Neuron (in vitro differentiated cells): ENCODE measurements around the gene ANKMY2.
"Not testable (repeated sequence)": the region's sequence is repeated elsewhere in the genome, so short reads cannot be mapped to it uniquely, and the experiment has no call there.

Experiments used
- H2AFZ ChIP-seq: one replicate; pipeline ENCODE4 v1.6.1; 2013; ENCODE audit warnings: low read depth, mild to moderate bottlenecking, inconsistent platforms, low read length, moderate library complexity
- H3K27me3 ChIP-seq: one replicate; pipeline ENCODE4 v1.6.1; 2013; ENCODE audit warnings: low read length; ENCODE audit not compliant: insufficient read depth
- H3K36me3 ChIP-seq: one replicate; pipeline ENCODE4 v1.6.1; 2013; ENCODE audit warnings: low read length; ENCODE audit not compliant: insufficient read depth
- H3K4me1 ChIP-seq: one replicate; pipeline ENCODE4 v1.6.1; 2013; ENCODE audit warnings: low read length; ENCODE audit not compliant: insufficient read depth
- H3K4me3 ChIP-seq: 2 replicates; pipeline ENCODE4 v1.5.1; 2013; ENCODE audit warnings: mild to moderate bottlenecking, low read length, moderate library complexity
- H3K9me3 ChIP-seq: one replicate; pipeline ENCODE4 v1.6.1; 2013; ENCODE audit warnings: low read length

The ANKMY2 gene

DNA sequence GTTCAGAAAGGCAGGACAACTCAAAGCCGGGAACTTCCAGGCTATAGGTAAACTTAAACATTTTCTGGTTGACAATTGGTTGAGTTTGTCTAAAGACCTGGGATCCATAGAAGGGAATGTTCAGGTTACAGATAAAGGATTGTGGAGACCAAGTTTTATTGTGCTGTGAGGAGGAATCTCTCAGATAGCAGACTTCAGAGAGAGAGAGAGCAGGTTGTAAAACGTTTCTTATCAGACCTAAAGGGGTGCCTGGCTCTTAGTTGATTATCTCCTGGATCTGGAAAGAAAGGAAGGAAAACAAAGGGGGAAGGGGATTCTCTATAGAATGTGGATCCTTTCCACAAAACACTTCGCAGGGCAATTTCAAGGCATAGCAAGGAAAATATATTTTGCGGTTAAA is 50.0 kb downstream of the ANKMY2 start:
- not testable (repeated sequence) for H3K36me3 ChIP-seq, H3K27me3 ChIP-seq, H3K4me3 ChIP-seq, H3K4me1 ChIP-seq, H3K9me3 ChIP-seq, H2AFZ ChIP-seq

DNA sequence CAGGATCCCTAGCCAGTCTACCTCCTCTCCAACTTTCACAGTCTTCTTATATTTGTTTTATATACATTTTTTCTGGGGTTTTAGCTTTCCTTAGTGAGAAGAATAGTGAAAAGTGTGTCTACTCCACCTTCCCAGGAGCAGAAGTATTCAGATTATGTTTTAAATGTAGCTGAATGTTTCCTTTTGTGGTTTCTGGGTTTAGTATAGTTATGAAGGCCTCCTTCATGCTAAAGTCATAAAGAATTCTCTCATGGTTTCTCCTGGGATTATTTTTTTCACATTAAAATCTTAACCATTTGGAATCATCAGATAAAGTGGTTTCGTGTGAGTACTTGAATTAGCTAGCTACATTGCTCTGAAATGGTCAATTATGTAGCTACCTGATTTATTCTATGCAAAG is 50.9 kb downstream of the ANKMY2 start:
- no peaks in the 10 kb centered on the region for H3K9me3 ChIP-seq
- H3K4me1 ChIP-seq = no peaks in the 10 kb centered on the region
- no peak overlapping the region for H2AFZ ChIP-seq
- H3K27me3 ChIP-seq = no peaks in the 10 kb centered on the region
- no peak overlapping the region for H3K4me3 ChIP-seq
- H3K36me3 ChIP-seq = no peaks in the 10 kb centered on the region

DNA sequence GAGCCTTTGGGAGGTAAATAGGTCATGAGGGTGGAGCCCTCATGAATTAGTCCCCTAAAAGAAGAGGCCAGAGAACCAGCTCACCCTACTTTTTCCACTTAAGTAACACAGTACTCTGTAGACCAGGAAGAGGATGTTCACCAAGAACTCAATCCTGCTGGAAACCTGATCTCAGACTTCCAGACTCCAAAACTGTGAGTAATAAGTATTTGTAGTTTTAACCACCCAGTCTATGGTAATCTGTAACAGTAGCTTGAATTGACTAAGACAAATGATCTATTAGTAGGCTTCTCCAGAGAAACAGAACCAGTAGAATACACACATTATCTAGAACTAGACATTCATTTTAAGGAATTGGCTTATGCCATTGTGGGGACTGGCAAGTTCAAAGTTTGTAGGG is 51.5 kb downstream of the ANKMY2 start:
- no peaks in the 10 kb centered on the region for H3K9me3 ChIP-seq
- H3K4me3 ChIP-seq = no peak overlapping the region
- no peaks in the 10 kb centered on the region for H3K27me3 ChIP-seq
- no peak overlapping the region for H2AFZ ChIP-seq
- H3K36me3 ChIP-seq = no peaks in the 10 kb centered on the region
- no peaks in the 10 kb centered on the region for H3K4me1 ChIP-seq

DNA sequence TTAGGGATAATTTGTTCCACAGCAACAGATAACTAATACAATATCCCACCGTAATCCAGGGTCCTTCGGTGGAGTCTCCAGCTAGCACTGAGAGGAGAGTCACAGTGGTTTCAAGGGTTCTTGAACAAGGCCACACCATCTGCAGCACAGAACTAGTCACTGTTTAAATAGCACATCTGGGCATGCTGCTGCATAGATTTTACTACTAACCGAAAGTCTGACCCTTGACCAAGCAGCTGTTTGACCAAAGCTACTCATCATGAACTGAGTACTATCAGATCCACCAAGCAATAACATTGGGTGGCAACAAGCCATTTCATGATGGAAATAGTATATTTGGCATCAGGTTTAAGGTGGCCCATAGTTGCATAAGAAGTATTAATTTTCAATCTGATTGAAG is 53.2 kb downstream of the ANKMY2 start:
- no peaks in the 10 kb centered on the region for H3K27me3 ChIP-seq
- no peaks in the 10 kb centered on the region for H3K36me3 ChIP-seq
- no peak overlapping the region for H3K4me3 ChIP-seq
- no peaks in the 10 kb centered on the region for H3K9me3 ChIP-seq
- H3K4me1 ChIP-seq = no peaks in the 10 kb centered on the region
- no peak overlapping the region for H2AFZ ChIP-seq

- H3K36me3 ChIP-seq = no peaks in the 10 kb centered on the region
- H3K4me3 ChIP-seq = no peak overlapping the region
- H3K9me3 ChIP-seq = peaks cover 4% of the 10 kb centered on the region
- H3K4me1 ChIP-seq = no peaks in the 10 kb centered on the region
- no peaks in the 10 kb centered on the region for H3K27me3 ChIP-seq
- no peak overlapping the region for H2AFZ ChIP-seq
These were observed 55.1 kb downstream of the ANKMY2 start for GRCh38 chr7:16590424-16590823.

GRCh38 chr7:16589881-16590280 is 55.7 kb downstream of the ANKMY2 start:
- Histone ChIP-seq H2AFZ (no peak overlapping the region), H3K4me3 (no peak overlapping the region), H3K27me3 (no peaks in the 10 kb centered on the region), H3K4me1 (no peaks in the 10 kb centered on the region), H3K36me3 (no peaks in the 10 kb centered on the region), H3K9me3 (peaks cover 4% of the 10 kb centered on the region)

GRCh38 chr7:16587790-16588189 is 57.8 kb downstream of the ANKMY2 start:
- no peak overlapping the region for H2AFZ ChIP-seq
- H3K36me3 ChIP-seq = no peaks in the 10 kb centered on the region
- H3K4me3 ChIP-seq = no peak overlapping the region
- H3K27me3 ChIP-seq = no peaks in the 10 kb centered on the region
- H3K4me1 ChIP-seq = no peaks in the 10 kb centered on the region
- H3K9me3 ChIP-seq = peaks cover 4% of the 10 kb centered on the region

DNA sequence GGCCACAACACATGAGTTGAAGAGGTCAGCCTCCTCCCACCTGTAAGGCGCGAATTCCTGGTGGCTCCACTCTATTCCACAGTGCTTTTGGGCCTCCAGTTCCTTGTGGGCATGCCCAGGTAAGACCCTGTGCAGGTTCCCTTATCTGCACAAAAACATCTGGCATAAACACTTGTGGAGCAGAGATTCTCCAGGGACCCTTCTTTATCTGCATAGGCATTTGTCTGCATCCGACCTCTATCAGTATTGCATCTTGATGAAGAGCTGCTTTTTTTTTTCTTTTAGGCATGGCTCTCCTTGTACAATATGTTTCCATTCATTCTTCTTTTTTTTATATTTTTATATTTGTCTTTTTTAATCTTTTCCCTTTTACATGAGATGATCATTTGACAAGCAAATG is 58.4 kb downstream of the ANKMY2 start:
- no peak overlapping the region for H3K4me3 ChIP-seq
- peaks cover 4% of the 10 kb centered on the region for H3K9me3 ChIP-seq

DNA sequence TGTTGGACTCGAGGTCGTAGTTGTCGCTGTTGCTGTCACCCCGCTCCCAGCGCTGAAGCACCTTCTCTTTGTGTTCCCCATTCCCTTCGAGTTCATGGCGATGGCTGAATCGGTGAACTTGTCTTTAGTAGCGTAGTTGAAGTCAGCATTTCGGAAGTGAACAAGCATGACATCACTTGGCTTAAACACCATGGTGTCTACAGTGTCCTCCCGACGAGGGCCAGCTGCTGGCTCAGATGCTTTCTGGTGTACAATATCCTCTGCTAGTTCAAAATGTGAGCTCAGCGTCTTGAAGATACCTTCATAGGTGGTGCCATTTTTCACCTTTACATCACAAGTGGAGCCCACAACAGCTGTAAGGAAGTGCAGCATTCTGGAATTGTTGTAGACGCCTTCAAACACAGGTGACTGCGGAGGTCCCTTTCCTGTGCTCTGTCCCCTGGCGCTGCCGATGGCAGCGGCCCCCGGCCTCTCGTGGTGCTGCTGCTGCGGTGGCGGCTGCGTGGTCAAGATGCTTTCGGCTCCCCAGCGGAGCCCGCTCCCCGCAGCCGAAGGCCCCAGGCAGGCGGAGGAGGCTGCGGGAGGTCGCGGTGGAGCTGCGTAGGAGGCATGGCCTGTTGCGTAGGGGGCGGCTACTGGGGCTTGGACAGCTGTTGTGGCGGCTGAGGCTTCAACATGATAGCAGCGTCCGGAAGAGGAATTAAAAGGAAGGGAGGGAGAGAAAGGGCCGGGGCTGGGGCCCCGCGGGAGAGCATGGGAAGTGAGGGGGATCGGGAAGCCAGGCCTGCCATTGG is 59.3 kb downstream of the ANKMY2 start:
- Histone ChIP-seq H2AFZ (no peak overlapping the region), H3K4me3 (no peak overlapping the region), H3K27me3 (no peaks in the 10 kb centered on the region), H3K36me3 (no peaks in the 10 kb centered on the region), H3K4me1 (no peaks in the 10 kb centered on the region), H3K9me3 (peaks cover 4% of the 10 kb centered on the region)

More for the DNA sequence above, 58.4 kb downstream of the ANKMY2 start:
- Histone ChIP-seq H3K36me3 (no peaks in the 10 kb centered on the region), H3K27me3 (no peaks in the 10 kb centered on the region), H3K4me1 (no peaks in the 10 kb centered on the region), H2AFZ (no peak overlapping the region)

DNA sequence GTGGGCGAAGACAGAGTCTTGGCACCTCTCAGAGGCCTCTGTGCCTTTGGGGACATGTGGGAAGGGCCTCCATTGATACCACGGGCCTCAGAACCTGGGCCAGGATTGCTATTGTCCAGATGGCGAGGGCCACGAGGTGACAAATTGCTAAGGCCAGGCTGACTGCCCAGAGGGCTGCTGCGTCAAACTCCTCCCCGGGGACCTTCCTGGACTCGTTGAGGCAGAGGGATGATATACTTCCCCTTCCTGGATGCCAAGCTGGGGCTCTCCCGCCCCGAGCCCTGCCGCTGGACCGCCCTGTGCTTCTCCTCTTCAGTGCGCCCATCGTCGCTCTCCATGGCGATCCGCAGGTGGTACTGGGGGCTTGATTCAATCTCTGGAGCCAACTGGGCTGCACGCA is 60.0 kb downstream of the ANKMY2 start:
- Histone ChIP-seq H3K9me3 (peaks cover 4% of the 10 kb centered on the region), H3K27me3 (no peaks in the 10 kb centered on the region), H3K4me3 (no peak overlapping the region), H3K4me1 (no peaks in the 10 kb centered on the region), H3K36me3 (no peaks in the 10 kb centered on the region), H2AFZ (no peak overlapping the region)

- H3K4me1 ChIP-seq = no peaks in the 10 kb centered on the region
- H2AFZ ChIP-seq = no peak overlapping the region
- H3K27me3 ChIP-seq = no peaks in the 10 kb centered on the region
- no peaks in the 10 kb centered on the region for H3K36me3 ChIP-seq
- peaks cover 4% of the 10 kb centered on the region for H3K9me3 ChIP-seq
- no peak overlapping the region for H3K4me3 ChIP-seq
These were observed 61.7 kb downstream of the ANKMY2 start for GRCh38 chr7:16583834-16584233.

DNA sequence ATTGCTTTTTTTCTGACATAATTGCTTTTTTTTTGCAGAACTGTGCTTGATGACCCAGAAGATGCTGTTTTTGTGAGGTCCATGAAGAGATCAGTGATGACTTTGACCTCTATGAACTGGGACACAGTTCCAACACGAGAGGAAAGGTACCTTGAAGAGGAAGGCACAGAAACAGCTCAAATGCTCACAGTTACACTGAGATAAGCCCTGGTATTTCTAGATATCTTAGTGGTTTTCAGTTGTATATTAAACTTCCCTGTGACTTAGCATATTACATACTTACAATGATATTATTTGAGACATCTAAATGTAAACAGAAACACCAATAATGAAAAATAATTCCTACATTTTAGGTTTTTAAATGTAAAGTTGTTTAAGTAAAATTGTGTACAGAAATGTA is 64.3 kb downstream of the ANKMY2 start:
- no peaks in the 10 kb centered on the region for H3K4me1 ChIP-seq
- H3K27me3 ChIP-seq = no peaks in the 10 kb centered on the region
- no peak overlapping the region for H3K4me3 ChIP-seq
- H3K36me3 ChIP-seq = no peaks in the 10 kb centered on the region
- peaks cover 4% of the 10 kb centered on the region for H3K9me3 ChIP-seq
- no peak overlapping the region for H2AFZ ChIP-seq

GRCh38 chr7:16579216-16579615 is 66.3 kb downstream of the ANKMY2 start:
- H3K4me3 ChIP-seq = no peak overlapping the region
- H3K4me1 ChIP-seq = no peaks in the 10 kb centered on the region
- H2AFZ ChIP-seq = no peak overlapping the region
- H3K27me3 ChIP-seq = no peaks in the 10 kb centered on the region
- H3K36me3 ChIP-seq = no peaks in the 10 kb centered on the region
- H3K9me3 ChIP-seq = no peaks in the 10 kb centered on the region

GRCh38 chr7:16571941-16572340 is 73.6 kb downstream of the ANKMY2 start:
- no peak overlapping the region for H2AFZ ChIP-seq

More at GRCh38 chr7:16571941-16572340, 73.6 kb downstream of the ANKMY2 start:
- Histone ChIP-seq H3K36me3 (no peaks in the 10 kb centered on the region), H3K27me3 (no peaks in the 10 kb centered on the region), H3K4me3 (no peak overlapping the region), H3K9me3 (no peaks in the 10 kb centered on the region), H3K4me1 (no peaks in the 10 kb centered on the region)
